Testis (tissue), 3 donors: ENCODE data around the gene SNED1. TPM values are rescaled to one million over a fixed set of nuclear protein-coding genes. Genes with fewer than 3 reads are reported as not detected.

Experiments
- DNase-seq: peaks from one replicate; pipeline ENCODE4 v3.0.0-alpha.2; 2019
- H3K27ac ChIP-seq, 2 donors: fragments of 200-600 bp; sonication (generic); one replicate each; pipeline ENCODE4 v1.5.1; 2019
- H3K27me3 ChIP-seq: fragments of 200-600 bp; sonication (generic); one replicate; pipeline ENCODE4 v1.5.1; 2019
- H3K36me3 ChIP-seq: fragments of 200-600 bp; sonication (generic); one replicate; pipeline ENCODE4 v1.5.1; 2017; ENCODE audit warnings: low read depth; ENCODE audit errors: missing control alignments
- H3K4me1 ChIP-seq: fragments of 200-600 bp; sonication (generic); one replicate; pipeline ENCODE4 v1.5.1; 2019
- H3K4me3 ChIP-seq, 2 donors: fragments of 200-600 bp; sonication (generic); one replicate each; pipeline ENCODE4 v1.5.1; 2017 to 2019
- H3K9me3 ChIP-seq: fragments of 200-600 bp; sonication (generic); one replicate; pipeline ENCODE4 v1.5.1; 2017
- POLR2A ChIP-seq: fragments of 450-650 bp; IDR thresholded peaks from one replicate; pipeline ENCODE4 v1.6.1; 2017; ENCODE audit warnings: antibody characterized with exemption, mild to moderate bottlenecking, moderate library complexity
- WGBS, 2 donors: methylation state at CpG; one replicate each; pipeline ENCODE4 v1.1.5; 2018; 5-methylcytosine and 5-hydroxymethylcytosine counted together
- intact Hi-C: fragments of 100-400 bp; cut with DNase I; formaldehyde crosslinking; loops from one replicate; pipeline ENCODE4 v1.15.1; 2023; ENCODE audit warnings: low total_unique reads
- polyA plus RNA-seq: library from polyadenylated mRNA; stranded (reverse); fragments of 350-450 nt; fragmentation: Illumina TruSeq; extraction: RNeasy Lipid Tissue Mini Kit (QIAGEN cat#74804); gene quantifications from one replicate; pipeline ENCODE4 v1.2.3, GENCODE V29; 2014; ENCODE audit warnings: low read depth, low replicate concordance; ENCODE audit not compliant: insufficient read depth
- total RNA-seq, 2 donors: library from RNA; depleted of rRNA; stranded (reverse); fragments of >200 nt; gene quantifications; one replicate each; pipeline ENCODE4 v1.2.3, GENCODE V29; 2016
- TF ChIP-seq, protein P1 (sequence below), 3 experiments: fragments of 450-650 bp in 2 of 3; fragments of 200-600 bp in 1 of 3; sonication (generic) in 1 of 3; IDR thresholded peaks; one replicate each; pipeline ENCODE4 v1.5.1; 2016 to 2019; ENCODE audit warnings: antibody characterized with exemption in 3 of 3, mild to moderate bottlenecking in 2 of 3, moderate library complexity in 1 of 3

The SNED1 gene
- total and polyA plus RNA-seq, 3 donors from 2014 or later = 15.8 to 107 (median 82.7) TPM

DNA sequence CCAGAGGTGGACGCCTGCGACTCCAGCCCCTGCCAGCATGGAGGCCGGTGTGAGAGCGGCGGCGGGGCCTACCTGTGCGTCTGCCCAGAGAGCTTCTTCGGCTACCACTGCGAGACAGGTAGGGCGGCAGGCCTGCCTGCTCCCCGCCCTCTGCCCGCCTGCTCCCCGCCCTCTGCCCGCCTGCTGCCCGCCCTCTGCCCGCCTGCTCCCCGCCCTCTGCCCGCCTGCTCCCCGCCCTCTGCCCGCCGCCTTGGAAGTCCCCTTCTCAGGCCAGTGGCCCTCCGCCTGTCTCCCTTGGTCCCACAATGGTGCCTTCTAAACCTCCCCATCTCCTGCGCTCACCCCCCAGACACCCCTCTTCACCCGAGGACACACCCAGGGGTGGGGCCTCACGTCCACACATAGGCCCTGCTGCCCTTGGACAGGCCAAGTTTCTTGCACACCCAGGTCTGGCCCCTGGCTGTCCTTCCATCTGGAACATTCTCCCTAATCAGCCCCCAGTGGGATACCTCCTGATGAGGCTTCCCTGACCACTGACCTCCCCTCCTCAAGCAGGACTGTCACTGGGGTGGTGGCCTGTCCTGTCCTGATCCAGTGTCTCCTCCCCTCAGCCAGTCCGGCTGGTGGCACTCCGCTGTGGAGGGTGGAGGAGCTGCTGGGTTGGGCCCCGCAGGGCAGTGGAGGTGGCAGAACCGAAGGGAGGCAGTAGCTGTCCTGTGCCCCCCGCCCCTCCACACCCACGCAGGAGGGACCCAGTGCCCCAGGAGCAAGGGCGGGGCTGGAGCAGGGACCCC, 65.8 kb downstream of the SNED1 start:
- Histone ChIP-seq H3K36me3 (no peaks in the 10 kb centered on the region), H3K27ac (no peak overlapping the region), H3K4me3 (no peak overlapping the region), H3K9me3 (no peaks in the 10 kb centered on the region), H3K4me1 (no peaks in the 10 kb centered on the region), H3K27me3 (no peaks in the 10 kb centered on the region)
- TF ChIP-seq, protein P1, sequence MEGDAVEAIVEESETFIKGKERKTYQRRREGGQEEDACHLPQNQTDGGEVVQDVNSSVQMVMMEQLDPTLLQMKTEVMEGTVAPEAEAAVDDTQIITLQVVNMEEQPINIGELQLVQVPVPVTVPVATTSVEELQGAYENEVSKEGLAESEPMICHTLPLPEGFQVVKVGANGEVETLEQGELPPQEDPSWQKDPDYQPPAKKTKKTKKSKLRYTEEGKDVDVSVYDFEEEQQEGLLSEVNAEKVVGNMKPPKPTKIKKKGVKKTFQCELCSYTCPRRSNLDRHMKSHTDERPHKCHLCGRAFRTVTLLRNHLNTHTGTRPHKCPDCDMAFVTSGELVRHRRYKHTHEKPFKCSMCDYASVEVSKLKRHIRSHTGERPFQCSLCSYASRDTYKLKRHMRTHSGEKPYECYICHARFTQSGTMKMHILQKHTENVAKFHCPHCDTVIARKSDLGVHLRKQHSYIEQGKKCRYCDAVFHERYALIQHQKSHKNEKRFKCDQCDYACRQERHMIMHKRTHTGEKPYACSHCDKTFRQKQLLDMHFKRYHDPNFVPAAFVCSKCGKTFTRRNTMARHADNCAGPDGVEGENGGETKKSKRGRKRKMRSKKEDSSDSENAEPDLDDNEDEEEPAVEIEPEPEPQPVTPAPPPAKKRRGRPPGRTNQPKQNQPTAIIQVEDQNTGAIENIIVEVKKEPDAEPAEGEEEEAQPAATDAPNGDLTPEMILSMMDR (IDR thresholded peaks at IDR 0.05) = no peak
- no peak for TF ChIP-seq POLR2A
- 71% methylated on average over 14 to 28 of the region's 32 CpGs for WGBS, 2 donors
- intact Hi-C loops = no loop called here
- DNase-seq = peak; percentile 10

DNA sequence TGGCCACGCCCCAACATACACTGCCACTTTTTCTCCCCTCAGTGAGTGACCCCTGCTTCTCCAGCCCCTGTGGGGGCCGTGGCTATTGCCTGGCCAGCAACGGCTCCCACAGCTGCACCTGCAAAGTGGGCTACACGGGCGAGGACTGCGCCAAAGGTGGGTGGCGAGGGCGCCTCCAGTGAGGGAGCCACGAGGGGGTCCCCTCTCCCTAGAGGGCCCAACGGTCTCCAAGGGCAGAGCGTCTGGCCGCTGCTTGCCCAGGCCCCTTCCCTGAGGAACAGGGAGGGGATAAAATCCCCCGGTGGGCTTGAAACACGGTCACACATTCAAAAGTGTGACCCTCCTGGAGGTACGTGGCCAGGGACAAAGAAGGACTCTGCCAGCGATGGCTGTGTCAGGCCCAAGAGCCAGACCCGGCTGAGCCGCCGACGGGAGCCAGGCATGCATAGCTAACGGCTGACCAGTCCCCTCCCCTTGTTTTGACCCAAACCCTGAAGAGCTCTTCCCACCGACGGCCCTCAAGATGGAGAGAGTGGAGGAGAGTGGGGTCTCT, 66.5 kb downstream of the SNED1 start:
- DNase-seq = peak; percentile 8
- H3K27ac ChIP-seq = no peak overlapping the region
- no peaks in the 10 kb centered on the region for H3K9me3 ChIP-seq
- no peaks in the 10 kb centered on the region for H3K4me1 ChIP-seq
- no peak overlapping the region for H3K4me3 ChIP-seq
- 88 to 91% methylated on average over 4 to 19 of the region's 23 CpGs for WGBS, 2 donors
- H3K36me3 ChIP-seq = no peaks in the 10 kb centered on the region
- TF ChIP-seq, protein P1 (IDR thresholded peaks at IDR 0.05) = no peak
- no peak for TF ChIP-seq POLR2A
- intact Hi-C loops = no loop called here
- no peaks in the 10 kb centered on the region for H3K27me3 ChIP-seq

DNA sequence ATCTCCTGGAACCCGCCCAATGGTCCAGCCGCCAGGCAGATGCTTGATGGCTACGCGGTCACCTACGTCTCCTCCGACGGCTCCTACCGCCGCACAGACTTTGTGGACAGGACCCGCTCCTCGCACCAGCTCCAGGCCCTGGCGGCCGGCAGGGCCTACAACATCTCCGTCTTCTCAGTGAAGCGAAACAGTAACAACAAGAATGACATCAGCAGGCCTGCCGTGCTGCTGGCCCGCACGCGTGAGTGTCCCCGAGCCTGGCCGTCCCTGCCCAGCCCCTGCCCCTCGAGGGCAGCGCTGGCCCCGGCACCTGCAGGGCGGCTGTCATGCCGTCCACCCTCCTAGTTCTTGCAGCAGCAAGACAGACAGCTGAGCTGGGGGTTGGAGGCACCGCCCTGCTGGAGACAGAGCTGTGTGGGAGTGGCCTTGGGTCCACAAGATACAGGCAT, 67.0 kb downstream of the SNED1 start:
- Histone ChIP-seq H3K27ac (no peak overlapping the region), H3K36me3 (no peaks in the 10 kb centered on the region), H3K4me3 (no peak overlapping the region), H3K4me1 (no peaks in the 10 kb centered on the region), H3K9me3 (no peaks in the 10 kb centered on the region), H3K27me3 (no peaks in the 10 kb centered on the region)
- TF ChIP-seq, protein P1 (IDR thresholded peaks at IDR 0.05) = no peak
- TF ChIP-seq POLR2A = no peak
- WGBS, 2 donors = 93 to 98% methylated on average over 15 to 27 of the region's 27 CpGs
- intact Hi-C loops = no loop called here
- peak; percentile 10 for DNase-seq

DNA sequence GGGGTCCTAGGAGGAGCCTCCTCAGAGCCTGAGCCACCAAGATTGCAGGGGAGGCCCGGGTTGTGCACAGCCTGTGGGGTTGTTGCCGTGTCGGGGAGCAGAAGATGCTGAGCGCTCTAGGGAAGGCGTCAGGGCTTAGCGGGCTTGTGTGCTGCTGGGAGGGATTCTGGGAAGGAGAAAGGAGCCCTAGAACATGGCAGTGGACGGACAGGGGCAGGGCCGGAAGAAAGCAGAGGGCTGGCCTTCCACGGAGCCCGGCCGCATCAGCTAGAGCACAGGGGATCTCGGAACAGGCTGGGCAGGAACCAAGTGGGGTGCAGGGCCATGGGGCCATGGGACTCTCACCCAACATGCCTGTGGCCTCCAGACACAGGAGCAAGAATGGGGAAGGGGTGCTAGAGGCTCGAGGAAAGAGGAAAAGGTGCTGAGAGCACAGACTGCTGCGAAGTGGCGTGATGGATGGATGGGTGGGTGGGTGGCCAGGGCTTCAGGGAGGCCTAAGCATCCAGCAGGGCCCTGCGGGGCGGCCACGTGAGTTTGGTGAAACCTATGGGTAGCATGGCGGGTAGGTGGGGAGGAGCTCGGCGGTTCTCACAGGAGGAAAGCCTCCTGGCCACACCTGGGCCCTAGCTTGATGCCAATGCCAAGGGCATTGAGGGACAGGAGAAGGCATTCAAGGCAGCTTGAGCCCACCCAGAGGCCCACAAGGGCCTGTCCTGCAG, 67.9 kb downstream of the SNED1 start:
- 87 to 94% methylated on average over 20 to 21 of the region's 21 CpGs for WGBS, 2 donors
- intact Hi-C loops = no loop called here
- Histone ChIP-seq H3K27me3 (no peaks in the 10 kb centered on the region), H3K9me3 (no peaks in the 10 kb centered on the region), H3K4me1 (no peaks in the 10 kb centered on the region), H3K36me3 (no peaks in the 10 kb centered on the region), H3K4me3 (no peak overlapping the region), H3K27ac (no peak overlapping the region)
- peak; percentile 12 for DNase-seq
- TF ChIP-seq, protein P1 (IDR thresholded peaks at IDR 0.05) = no peak
- no peak for TF ChIP-seq POLR2A
